Activated naive CD8-positive, alpha-beta T cell treated with anti-CD3 and anti-CD28 coated beads, Interleukin-2, amount 50 U/mL, for 16 hours (primary cell): ENCODE data around the gene GABRA5.
"Not testable (repeated sequence)": the region's sequence is repeated elsewhere in the genome, so short reads cannot be mapped to it uniquely, and the experiment has no call there.

Experiments used
- DNase-seq: peaks from one replicate; pipeline ENCODE4 v3.0.0-alpha.2; 2020; ENCODE audit warnings: low read depth, low spot score

GABRA5 gene

GRCh38 chr15:26877831-26878230, 11.0 kb downstream of the GABRA5 start:
- no peak for DNase-seq

- DNase-seq, result no peak
Observed at GRCh38 chr15:26879706-26880105, 12.8 kb downstream of the GABRA5 start.

GRCh38 chr15:26882112-26882511, 15.2 kb downstream of the GABRA5 start:
- DNase-seq, result no peak

- DNase-seq, result no peak
Observed at GRCh38 chr15:26882616-26883365, 15.9 kb downstream of the GABRA5 start.

GRCh38 chr15:26883466-26883865, 16.6 kb downstream of the GABRA5 start:
- DNase-seq, result no peak

- no peak for DNase-seq
Observed at GRCh38 chr15:26886566-26886965, 19.7 kb downstream of the GABRA5 start.

- no peak for DNase-seq
Observed at GRCh38 chr15:26887926-26888666, 21.2 kb downstream of the GABRA5 start.

- no peak for DNase-seq
Observed at GRCh38 chr15:26888761-26889160, 21.9 kb downstream of the GABRA5 start.

GRCh38 chr15:26889298-26889898, 22.5 kb downstream of the GABRA5 start:
- DNase-seq, result no peak

GRCh38 chr15:26890451-26890850, 23.6 kb downstream of the GABRA5 start:
- DNase-seq, result no peak

GRCh38 chr15:26890988-26891387, 24.1 kb downstream of the GABRA5 start:
- no peak for DNase-seq

GRCh38 chr15:26891448-26892181, 24.8 kb downstream of the GABRA5 start:
- DNase-seq, result no peak

GRCh38 chr15:26892182-26892518, 25.3 kb downstream of the GABRA5 start:
- DNase-seq, result no peak

GRCh38 chr15:26892678-26893077, 25.8 kb downstream of the GABRA5 start:
- no peak for DNase-seq

- no peak for DNase-seq
Observed at GRCh38 chr15:26893351-26894065, 26.6 kb downstream of the GABRA5 start.

- no peak for DNase-seq
Observed at GRCh38 chr15:26894181-26894580, 27.3 kb downstream of the GABRA5 start.

- not testable (repeated sequence) for DNase-seq
Observed at GRCh38 chr15:26895346-26895745, 28.5 kb downstream of the GABRA5 start.

- DNase-seq, result no peak
Observed at GRCh38 chr15:26899658-26900057, 32.8 kb downstream of the GABRA5 start.

- DNase-seq, result no peak
Observed at GRCh38 chr15:26901041-26901440, 34.2 kb downstream of the GABRA5 start.

GRCh38 chr15:26910715-26911114, 43.9 kb downstream of the GABRA5 start:
- no peak for DNase-seq

GRCh38 chr15:26921433-26921832, 54.6 kb downstream of the GABRA5 start:
- no peak for DNase-seq
